BJ (cell line): Measurements from ENCODE around the gene KLRC2. TPM values are rescaled to one million over a fixed set of nuclear protein-coding genes. Genes with fewer than 3 reads are reported as not detected.
A peak's percentile ranks its signal among the peaks of the same experiment; 100 is the strongest.
"Not testable (repeated sequence)": the region's sequence is repeated elsewhere in the genome, so short reads cannot be mapped to it uniquely, and the experiment has no call there.

Experiments
- CTCF ChIA-PET: fragments of 350-600 bp; formaldehyde crosslinking; extraction: SDS; loops from one replicate; lab custom pipeline; 2021; ENCODE audit warnings: antibody characterized with exemption, inconsistent platforms; lab: Yijun Ruan, JAX
- POLR2A ChIA-PET: fragments of 300-600 bp; sonication (Branson Sonifier 250); formaldehyde crosslinking; extraction: SDS; loops from one replicate; lab custom pipeline; 2021; ENCODE audit warnings: antibody characterized with exemption; lab: Charles Lee
- DNase-seq: peaks from one replicate; pipeline ENCODE4 v3.0.0-alpha.2; 2011; ENCODE audit warnings: low read depth
- H3K27me3 ChIP-seq: 2 replicates; pipeline ENCODE4 v1.6.0; 2011; ENCODE audit warnings: low read length; ENCODE audit not compliant: control insufficient read depth, insufficient read depth
- H3K36me3 ChIP-seq: 2 replicates; pipeline ENCODE4 v1.5.1; 2011; ENCODE audit warnings: low read length; ENCODE audit not compliant: control insufficient read depth, insufficient read depth
- H3K4me3 ChIP-seq: 2 replicates; pipeline ENCODE4 v1.5.1; 2011; ENCODE audit warnings: low read depth, mild to moderate bottlenecking, control low read depth, low read length
- CTCF ChIP-seq: IDR thresholded peaks from 2 replicates; pipeline ENCODE4 v1.5.1; 2011; ENCODE audit warnings: low read depth, mild to moderate bottlenecking, control low read depth, inconsistent platforms, low read length, moderate library complexity; ENCODE audit not compliant: insufficient read depth
- polyA minus RNA-seq: library from RNA; depleted of rRNA, polyadenylated mRNA; stranded (reverse); fragments of >200 nt; gene quantifications from 2 replicates; pipeline ENCODE4 v1.2.3, GENCODE V29; 2011; rRNA and poly(A)+ RNA removed
- polyA plus RNA-seq: library from polyadenylated mRNA; depleted of rRNA; stranded (reverse); fragments of >200 nt; gene quantifications from 2 replicates; pipeline ENCODE4 v1.2.3, GENCODE V29; 2011; rRNA removed

The KLRC2 gene
- not detected in 2 replicates for polyA plus RNA-seq
- polyA minus RNA-seq: not detected in 2 replicates

GRCh38 chr12:10435816-10436215 lies at the start of gene KLRC2:
TSS of gene KLRC2 (minus strand) at chr12:10436010. CDS start at chr12:10435986, 24 bp downstream.
- peak; percentile 4 for DNase-seq
- H3K4me3 ChIP-seq, H3K36me3 ChIP-seq, H3K27me3 ChIP-seq, CTCF ChIA-PET, POLR2A ChIA-PET: not testable (repeated sequence)

GRCh38 chr12:10481901-10482300 lies 46.1 kb upstream of the KLRC2 start:
- H3K4me3 ChIP-seq, H3K36me3 ChIP-seq, H3K27me3 ChIP-seq, POLR2A ChIA-PET, DNase-seq: not testable (repeated sequence)
- CTCF ChIA-PET: interaction anchor here (0.7 to 1.4 kb wide), 2 partner anchors 14 to 115 kb away, joined by 3 to 4 read pairs; no protein-coding TSS in a partner anchor

- H3K27me3 ChIP-seq, H3K36me3 ChIP-seq, DNase-seq, POLR2A ChIA-PET, CTCF ChIA-PET, H3K4me3 ChIP-seq: not testable (repeated sequence)
These were observed 37.0 kb upstream of the KLRC2 start for GRCh38 chr12:10472808-10473207.

GRCh38 chr12:10469701-10470100 lies 33.9 kb upstream of the KLRC2 start:
- ChIA-PET POLR2A (no interaction called here), CTCF (no interaction called here)
- no peaks in the 10 kb centered on the region for H3K36me3 ChIP-seq
- H3K27me3 ChIP-seq: peaks cover 3% of the 10 kb centered on the region; the same call in 1 of the 2 replicates
- no peak for DNase-seq
- TF ChIP-seq CTCF: no peak
- no peak overlapping the region for H3K4me3 ChIP-seq

- H3K27me3 ChIP-seq: peaks cover 3% of the 10 kb centered on the region; the same call in 1 of the 2 replicates
- DNase-seq: no peak
- ChIA-PET CTCF (no interaction called here), POLR2A (no interaction called here)
- TF ChIP-seq CTCF: no peak
- no peaks in the 10 kb centered on the region for H3K36me3 ChIP-seq
- no peak overlapping the region for H3K4me3 ChIP-seq
These were observed 30.5 kb upstream of the KLRC2 start for GRCh38 chr12:10466311-10466710.

- DNase-seq: no peak
- H3K36me3 ChIP-seq: no peaks in the 10 kb centered on the region
- no peaks in the 10 kb centered on the region for H3K27me3 ChIP-seq
- no peak for TF ChIP-seq CTCF
- no peak overlapping the region for H3K4me3 ChIP-seq
- ChIA-PET POLR2A (no interaction called here), CTCF (no interaction called here)
These were observed 21.9 kb upstream of the KLRC2 start for GRCh38 chr12:10457760-10458159.

- ChIA-PET CTCF (no interaction called here), POLR2A (no interaction called here)
- Histone ChIP-seq H3K4me3 (no peak overlapping the region), H3K36me3 (no peaks in the 10 kb centered on the region), H3K27me3 (no peaks in the 10 kb centered on the region)
- no peak for TF ChIP-seq CTCF
- no peak for DNase-seq
These were observed 21.0 kb upstream of the KLRC2 start for GRCh38 chr12:10456856-10457255.
